Sigmoid colon (tissue), 7 donors: Measurements from ENCODE around the gene NDST3. TPM values are rescaled to one million over a fixed set of nuclear protein-coding genes. Genes with fewer than 3 reads are reported as not detected.

ENCODE experiments used
- DNase-seq: peaks from one replicate; pipeline ENCODE4 v3.0.0-alpha.2; 2019
- H3K27ac ChIP-seq, 4 donors: fragments of 200-600 bp; sonication (generic); one replicate each; pipeline ENCODE4 v1.5.1; 2016 to 2019; ENCODE audit warnings: mild to moderate bottlenecking in 1 of 4
- H3K27me3 ChIP-seq, 3 donors: fragments of 200-600 bp; sonication (generic); one replicate each; pipeline ENCODE4 v1.5.1; 2019; ENCODE audit warnings: mild to moderate bottlenecking in 1 of 3
- H3K36me3 ChIP-seq, 4 donors: fragments of 200-600 bp; sonication (generic); one replicate each; pipeline ENCODE4 v1.5.1; 2016 to 2019
- H3K4me1 ChIP-seq, 4 donors: fragments of 200-600 bp; sonication (generic); one replicate each; pipeline ENCODE4 v1.5.1; 2017 to 2019
- H3K4me3 ChIP-seq, 4 donors: fragments of 200-600 bp; sonication (generic); one replicate each; pipeline ENCODE4 v1.5.1; 2017 to 2019; ENCODE audit warnings: mild to moderate bottlenecking in 2 of 4, moderate library complexity in 1 of 4
- H3K9me3 ChIP-seq, 4 donors: fragments of 200-600 bp in 3 of 4; sonication (generic) in 3 of 4; one replicate each; pipeline versions ENCODE4 v1.5.1 to v1.6.1; 2013 to 2019
- CTCF ChIP-seq, 4 experiments: fragments of 450-650 bp in 3 of 4; fragments of 200-600 bp in 1 of 4; IDR thresholded peaks; one replicate each; pipeline ENCODE4 v1.5.1; 2016 to 2019; ENCODE audit warnings: antibody characterized with exemption in 4 of 4, mild to moderate bottlenecking in 3 of 4, moderate library complexity in 2 of 4
- EP300 ChIP-seq, 4 donors: sonication (generic); formaldehyde crosslinking; IDR thresholded peaks; one replicate each; pipeline ENCODE4 v1.6.1; 2017; ENCODE audit warnings: antibody characterized with exemption in 4 of 4
- POLR2A ChIP-seq, 2 donors: fragments of 450-650 bp; IDR thresholded peaks; one replicate each; pipeline ENCODE4 v1.6.1; 2016; ENCODE audit warnings: antibody characterized with exemption in 2 of 2, mild to moderate bottlenecking in 2 of 2, moderate library complexity in 2 of 2
- POLR2AphosphoS5 ChIP-seq, 4 donors: sonication (generic); formaldehyde crosslinking; IDR thresholded peaks; one replicate each; pipeline ENCODE4 v1.6.1; 2017; ENCODE audit warnings: antibody characterized with exemption in 4 of 4
- WGBS, 2 donors: extraction: QIAGEN DNeasy Blood & Tissue Kit; methylation state at CpG; one replicate each; pipeline ENCODE4 v1.1.7; 2013; 5-methylcytosine and 5-hydroxymethylcytosine counted together
- intact Hi-C: fragments of 100-400 bp; cut with DNase I; formaldehyde crosslinking; loops from one replicate; pipeline ENCODE4 v1.15.1; 2023
- polyA plus RNA-seq, 3 donors: library from polyadenylated mRNA; stranded (reverse); fragments of 200-250 nt; gene quantifications; one replicate each; pipeline ENCODE4 v1.2.3, GENCODE V29; 2013
- total RNA-seq, 4 donors: library from RNA; depleted of rRNA; stranded (reverse); fragments of >200 nt; gene quantifications; one replicate each; pipeline ENCODE4 v1.1.0, GENCODE V29; 2016
- donor health status: healthy with polysubstance abuse.
- donor health status: Bipolar disorder and iron deficiency.
- donor health status: healthy.

Gene NDST3
- total and polyA plus RNA-seq, 7 donors: under 0.01 to 0.04 (median under 0.01) TPM; not detected in 4

DNA sequence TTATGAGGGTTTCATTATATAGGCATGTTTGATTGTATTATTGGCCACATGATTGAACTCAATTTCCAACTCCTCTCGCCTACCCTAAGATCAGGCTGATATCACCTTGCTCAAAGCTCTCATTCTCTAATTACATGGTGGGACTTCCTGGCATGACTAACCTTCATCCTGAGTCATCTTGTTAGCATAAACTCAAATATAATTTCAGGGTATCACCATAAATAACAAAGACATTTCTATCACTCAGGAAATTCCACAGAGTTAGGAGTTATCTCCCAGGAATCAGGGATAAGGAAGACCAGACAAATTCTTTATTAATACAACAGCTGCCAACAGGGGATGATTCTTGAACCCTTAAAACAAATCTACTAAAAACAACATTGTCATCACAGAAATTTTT is 90.7 kb downstream of the NDST3 start:
- 73 to 82% methylated on average over 1 of the region's 1 CpG for WGBS, 2 donors
- TF ChIP-seq POLR2A (IDR thresholded peaks at IDR 0.05): no peak
- TF ChIP-seq CTCF (IDR thresholded peaks at IDR 0.05): no peak
- no peak for TF ChIP-seq EP300 (IDR thresholded peaks at IDR 0.05)
- TF ChIP-seq POLR2AphosphoS5 (IDR thresholded peaks at IDR 0.05): no peak
- no peaks in the 10 kb centered on the region for H3K27me3 ChIP-seq
- no peaks in the 10 kb centered on the region for H3K36me3 ChIP-seq
- H3K4me1 ChIP-seq: no peaks in the 10 kb centered on the region
- no peak overlapping the region for H3K27ac ChIP-seq
- no peak overlapping the region for H3K4me3 ChIP-seq
- no peak for DNase-seq
- intact Hi-C loops: no loop called here
- H3K9me3 ChIP-seq: no peaks in the 10 kb centered on the region

DNA sequence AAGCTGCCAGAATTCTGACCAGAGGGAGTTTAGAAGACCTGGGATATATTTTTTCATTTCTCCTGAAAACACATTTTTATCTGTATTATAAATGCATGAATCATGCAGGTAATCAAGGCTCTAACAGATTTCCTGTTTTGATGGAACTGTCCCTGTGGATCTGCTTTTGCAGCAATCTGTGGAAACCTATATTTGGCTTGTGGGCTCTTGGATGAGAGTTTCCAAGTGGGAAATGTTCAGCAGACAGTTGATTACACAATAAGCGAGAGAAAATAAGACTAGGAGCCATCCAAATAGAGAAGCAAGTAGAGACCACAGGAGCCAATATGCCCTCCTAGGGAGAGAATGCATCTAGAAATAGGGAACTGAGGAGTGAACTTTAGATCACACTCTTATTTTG is 105.0 kb downstream of the NDST3 start:
- TF ChIP-seq POLR2AphosphoS5 (IDR thresholded peaks at IDR 0.05) (no peak), CTCF (IDR thresholded peaks at IDR 0.05) (no peak), POLR2A (IDR thresholded peaks at IDR 0.05) (no peak), EP300 (IDR thresholded peaks at IDR 0.05) (no peak)
- Histone ChIP-seq H3K27me3 (no peaks in the 10 kb centered on the region), H3K9me3 (no peaks in the 10 kb centered on the region), H3K4me3 (no peak overlapping the region), H3K27ac (no peak overlapping the region), H3K4me1 (no peaks in the 10 kb centered on the region), H3K36me3 (no peaks in the 10 kb centered on the region)
- WGBS, 2 donors: 85 to 89% methylated on average over 1 of the region's 1 CpG
- intact Hi-C loops: no loop called here
- DNase-seq: no peak

GRCh38 chr4:118141240-118141639 is 107.0 kb downstream of the NDST3 start:
- intact Hi-C loops: no loop called here
- WGBS, 2 donors: 86% methylated on average over 4 of the region's 4 CpGs
- H3K27ac ChIP-seq: no peak overlapping the region
- no peaks in the 10 kb centered on the region for H3K4me1 ChIP-seq
- H3K27me3 ChIP-seq: no peaks in the 10 kb centered on the region
- H3K9me3 ChIP-seq: no peaks in the 10 kb centered on the region
- no peak overlapping the region for H3K4me3 ChIP-seq
- H3K36me3 ChIP-seq: no peaks in the 10 kb centered on the region
- DNase-seq: no peak
- no peak for TF ChIP-seq POLR2AphosphoS5 (IDR thresholded peaks at IDR 0.05)
- TF ChIP-seq CTCF (IDR thresholded peaks at IDR 0.05): no peak
- TF ChIP-seq POLR2A (IDR thresholded peaks at IDR 0.05): no peak
- no peak for TF ChIP-seq EP300 (IDR thresholded peaks at IDR 0.05)

DNA sequence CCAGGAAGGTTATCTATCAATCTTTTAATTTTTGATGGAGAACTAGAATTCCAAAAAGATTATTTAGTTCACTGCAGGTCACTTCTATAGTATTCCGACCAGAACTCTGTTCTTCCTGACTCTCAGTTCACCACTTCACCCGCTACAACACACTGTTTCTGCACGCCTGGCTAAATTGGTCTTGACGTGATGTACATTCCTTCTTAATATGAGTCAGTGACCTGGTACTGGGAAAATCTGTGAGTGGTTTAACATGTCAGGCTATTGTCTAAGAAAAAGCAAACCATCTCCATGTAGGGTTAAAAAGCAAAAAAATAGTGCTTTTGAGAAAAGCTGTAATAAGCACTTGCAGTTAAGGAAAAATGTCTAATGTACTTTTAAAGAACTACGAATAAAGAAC is 120.4 kb downstream of the NDST3 start:
- intact Hi-C loops: no loop called here
- DNase-seq: no peak
- TF ChIP-seq POLR2A (IDR thresholded peaks at IDR 0.05) (no peak), EP300 (IDR thresholded peaks at IDR 0.05) (no peak), CTCF (IDR thresholded peaks at IDR 0.05) (no peak), POLR2AphosphoS5 (IDR thresholded peaks at IDR 0.05) (no peak)
- Histone ChIP-seq H3K4me1 (no peaks in the 10 kb centered on the region), H3K4me3 (no peak overlapping the region), H3K27me3 (no peaks in the 10 kb centered on the region), H3K27ac (no peak overlapping the region), H3K9me3 (no peaks in the 10 kb centered on the region), H3K36me3 (no peaks in the 10 kb centered on the region)
- WGBS, 2 donors: 93 to 94% methylated on average over 5 of the region's 5 CpGs

DNA sequence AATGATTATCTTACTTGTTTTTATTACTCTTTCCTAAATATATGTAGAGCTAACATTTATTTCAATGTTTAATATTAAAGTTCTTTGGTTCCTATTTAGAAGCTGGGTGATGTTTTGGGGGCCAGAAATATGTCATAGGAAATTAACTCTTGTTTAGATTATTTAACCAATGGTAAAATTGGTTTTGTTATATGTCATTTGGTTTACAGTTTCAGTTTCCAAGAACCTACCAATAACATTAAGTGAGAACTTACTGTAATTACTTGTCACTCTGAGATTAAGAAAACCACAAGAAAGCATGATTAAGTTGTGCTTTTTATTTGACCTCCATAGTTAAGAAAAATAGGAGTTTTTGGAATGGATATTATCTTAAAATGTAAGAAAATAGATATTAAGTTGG is 121.2 kb downstream of the NDST3 start:
- TF ChIP-seq EP300 (IDR thresholded peaks at IDR 0.05) (no peak), POLR2AphosphoS5 (IDR thresholded peaks at IDR 0.05) (no peak), CTCF (IDR thresholded peaks at IDR 0.05) (no peak), POLR2A (IDR thresholded peaks at IDR 0.05) (no peak)
- Histone ChIP-seq H3K9me3 (peaks cover 0 to 2% (median under 1%) of the 10 kb centered on the region in 4 donors), H3K27me3 (no peaks in the 10 kb centered on the region), H3K27ac (no peak overlapping the region), H3K4me1 (no peaks in the 10 kb centered on the region), H3K36me3 (no peaks in the 10 kb centered on the region), H3K4me3 (no peak overlapping the region)
- no peak for DNase-seq
- intact Hi-C loops: no loop called here
